ENCODE measurements around the gene MROH8. TPM values are rescaled to one million over a fixed set of nuclear protein-coding genes. Genes with fewer than 3 reads are reported as not detected.

MROH8 gene
- polyA plus RNA-seq, 2 donors: 0.69 to 1.3 TPM

DNA sequence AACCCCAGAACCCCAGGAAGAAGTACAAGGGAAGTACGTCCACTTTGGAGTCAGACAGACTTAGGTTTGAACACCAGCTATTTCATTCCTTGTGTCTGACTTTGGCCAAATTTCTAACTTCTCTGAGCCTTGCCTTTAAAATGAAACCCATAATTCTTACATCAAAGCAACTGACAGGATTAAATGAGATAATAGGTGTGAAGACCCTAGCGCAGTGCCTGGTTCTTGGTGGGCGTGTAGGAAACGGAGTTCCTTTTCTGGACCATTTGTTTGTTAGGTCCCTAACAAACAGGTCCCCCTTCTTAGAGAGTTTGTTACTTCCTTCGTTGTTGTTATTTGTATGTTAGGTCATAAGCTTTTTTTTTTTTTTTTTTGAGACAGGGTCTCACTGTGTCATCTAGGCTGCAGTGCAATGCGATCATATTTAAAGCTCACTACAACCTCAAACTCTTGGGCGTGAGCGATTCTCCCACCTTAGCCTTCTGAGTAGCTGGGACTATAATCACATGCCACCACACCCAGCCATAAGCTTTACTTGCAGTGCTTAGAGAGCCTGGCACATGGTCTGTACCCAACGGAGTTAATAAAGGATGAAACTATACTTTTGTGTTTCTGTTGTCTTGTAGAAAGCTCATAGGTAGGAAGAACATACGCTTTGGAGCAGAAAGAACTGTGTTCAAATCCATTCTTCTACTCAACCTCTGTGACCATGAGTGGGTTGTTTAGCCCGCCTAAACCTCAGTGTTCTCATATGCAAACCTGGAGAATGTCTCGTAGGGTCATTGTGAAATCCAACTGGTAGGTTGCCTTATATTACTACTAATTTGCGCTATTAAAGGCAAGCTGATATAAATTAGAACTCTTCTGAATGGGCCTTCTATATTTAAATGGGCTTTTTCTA lies 21.8 kb upstream of the MROH8 start:
- H3K27ac ChIP-seq (ENCODE audit: low read depth in 2 of 2, low read length in 1 of 2): no peak overlapping the region
- H3K27me3 ChIP-seq (ENCODE audit: control insufficient read depth in 1 of 2, insufficient read depth in 2 of 2, low read length in 2 of 2): no peaks in the 10 kb centered on the region
- peaks cover 0 to 4% of the 10 kb centered on the region in 2 donors for H3K4me1 ChIP-seq (ENCODE audit: control insufficient read depth in 2 of 2, insufficient read depth in 2 of 2, low read length in 1 of 2)
- no peak overlapping the region for H3K4me3 ChIP-seq (ENCODE audit: low read depth in 1 of 2, low read length in 2 of 2)
- H3K9me3 ChIP-seq (ENCODE audit: control insufficient read depth in 2 of 2, insufficient read depth in 1 of 2, low read depth in 1 of 2, low read length in 1 of 2): no peaks in the 10 kb centered on the region
- H3K36me3 ChIP-seq (ENCODE audit: control insufficient read depth in 2 of 2, insufficient read depth in 2 of 2, low read length in 1 of 2): peaks cover 9 to 29% of the 10 kb centered on the region in 2 donors
- 93 to 95% methylated on average over 13 of the region's 13 CpGs for WGBS, 2 donors

DNA sequence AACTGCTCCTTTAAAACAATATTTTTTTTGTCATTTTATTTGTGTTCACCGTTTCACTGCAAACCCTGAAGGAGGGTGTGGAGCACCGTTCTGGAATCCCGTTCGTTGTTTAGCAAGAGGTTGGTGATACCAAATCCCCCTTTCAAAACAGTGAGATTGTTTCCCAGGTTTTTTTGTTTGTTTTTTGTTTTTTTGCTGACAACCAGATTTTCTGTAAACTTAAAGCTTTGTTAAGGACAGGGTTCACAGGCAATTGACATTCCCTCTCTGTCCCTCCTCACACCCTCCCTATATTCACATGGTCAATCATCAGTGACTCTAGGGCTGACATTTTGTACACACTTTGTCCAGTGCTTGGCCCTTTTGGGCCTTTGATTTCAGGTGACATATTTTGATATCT lies 21.0 kb upstream of the MROH8 start:
- H3K4me3 ChIP-seq (ENCODE audit: low read depth in 1 of 2, low read length in 2 of 2): no peak overlapping the region
- H3K27ac ChIP-seq (ENCODE audit: low read depth in 2 of 2, low read length in 1 of 2): no peak overlapping the region
- H3K9me3 ChIP-seq (ENCODE audit: control insufficient read depth in 2 of 2, insufficient read depth in 1 of 2, low read depth in 1 of 2, low read length in 1 of 2): no peaks in the 10 kb centered on the region
- H3K36me3 ChIP-seq (ENCODE audit: control insufficient read depth in 2 of 2, insufficient read depth in 2 of 2, low read length in 1 of 2): peaks cover 9 to 29% of the 10 kb centered on the region in 2 donors
- peaks cover 0 to 4% of the 10 kb centered on the region in 2 donors for H3K4me1 ChIP-seq (ENCODE audit: control insufficient read depth in 2 of 2, insufficient read depth in 2 of 2, low read length in 1 of 2)
- WGBS, 2 donors: 86 to 89% methylated on average over 4 of the region's 4 CpGs
- no peaks in the 10 kb centered on the region for H3K27me3 ChIP-seq (ENCODE audit: control insufficient read depth in 1 of 2, insufficient read depth in 2 of 2, low read length in 2 of 2)

- WGBS, 2 donors: 53 to 71% methylated on average over 16 of the region's 16 CpGs
- H3K27ac ChIP-seq (ENCODE audit: low read depth in 2 of 2, low read length in 1 of 2): no peak overlapping the region
- no peaks in the 10 kb centered on the region for H3K27me3 ChIP-seq (ENCODE audit: control insufficient read depth in 1 of 2, insufficient read depth in 2 of 2, low read length in 2 of 2)
- no peak overlapping the region for H3K4me3 ChIP-seq (ENCODE audit: low read depth in 1 of 2, low read length in 2 of 2)
- H3K36me3 ChIP-seq (ENCODE audit: control insufficient read depth in 2 of 2, insufficient read depth in 2 of 2, low read length in 1 of 2): peaks cover 9 to 19% of the 10 kb centered on the region in 2 donors
- peaks cover 0 to 4% of the 10 kb centered on the region in 2 donors for H3K4me1 ChIP-seq (ENCODE audit: control insufficient read depth in 2 of 2, insufficient read depth in 2 of 2, low read length in 1 of 2)
- no peaks in the 10 kb centered on the region for H3K9me3 ChIP-seq (ENCODE audit: control insufficient read depth in 2 of 2, insufficient read depth in 1 of 2, low read depth in 1 of 2, low read length in 1 of 2)
Observed at GRCh38 chr20:37198932-37199660, 19.7 kb upstream of the MROH8 start.

GRCh38 chr20:37194621-37195417 lies 15.5 kb upstream of the MROH8 start:
- Histone ChIP-seq H3K4me1 (ENCODE audit: control insufficient read depth in 2 of 2, insufficient read depth in 2 of 2, low read length in 1 of 2) (peaks cover 0 to 7% of the 10 kb centered on the region in 2 donors), H3K9me3 (ENCODE audit: control insufficient read depth in 2 of 2, insufficient read depth in 1 of 2, low read depth in 1 of 2, low read length in 1 of 2) (no peaks in the 10 kb centered on the region), H3K27ac (ENCODE audit: low read depth in 2 of 2, low read length in 1 of 2) (no peak overlapping the region), H3K36me3 (ENCODE audit: control insufficient read depth in 2 of 2, insufficient read depth in 2 of 2, low read length in 1 of 2) (peaks cover 4 to 21% of the 10 kb centered on the region in 2 donors), H3K4me3 (ENCODE audit: low read depth in 1 of 2, low read length in 2 of 2) (no peak overlapping the region), H3K27me3 (ENCODE audit: control insufficient read depth in 1 of 2, insufficient read depth in 2 of 2, low read length in 2 of 2) (no peaks in the 10 kb centered on the region)
- WGBS, 2 donors: 50 to 60% methylated on average over 14 of the region's 14 CpGs

DNA sequence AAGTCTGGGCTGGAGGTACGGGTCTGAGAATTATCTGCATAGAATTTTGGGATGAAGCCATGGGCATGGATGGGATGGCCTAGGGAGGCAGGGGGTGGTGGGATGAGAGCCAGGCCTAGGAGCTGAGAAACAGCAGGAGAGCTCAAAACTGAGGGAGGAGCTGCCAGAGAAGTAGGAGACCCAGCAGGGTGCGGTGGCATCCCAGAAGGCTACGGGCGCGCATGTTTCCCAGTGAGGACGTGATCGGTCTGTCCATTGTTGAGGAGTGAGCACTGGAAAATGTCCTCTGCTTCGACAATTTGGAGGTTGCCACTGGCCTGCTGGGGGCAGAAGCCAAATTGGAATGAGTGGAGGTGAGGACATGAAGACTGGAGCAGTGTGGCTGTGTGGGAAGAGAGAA lies 14.5 kb upstream of the MROH8 start:
- Histone ChIP-seq H3K36me3 (ENCODE audit: control insufficient read depth in 2 of 2, insufficient read depth in 2 of 2, low read length in 1 of 2) (peaks cover 0 to 14% of the 10 kb centered on the region in 2 donors), H3K27me3 (ENCODE audit: control insufficient read depth in 1 of 2, insufficient read depth in 2 of 2, low read length in 2 of 2) (no peaks in the 10 kb centered on the region), H3K27ac (ENCODE audit: low read depth in 2 of 2, low read length in 1 of 2) (no peak overlapping the region), H3K4me1 (ENCODE audit: control insufficient read depth in 2 of 2, insufficient read depth in 2 of 2, low read length in 1 of 2) (peaks cover 0 to 3% of the 10 kb centered on the region in 2 donors), H3K4me3 (ENCODE audit: low read depth in 1 of 2, low read length in 2 of 2) (no peak overlapping the region), H3K9me3 (ENCODE audit: control insufficient read depth in 2 of 2, insufficient read depth in 1 of 2, low read depth in 1 of 2, low read length in 1 of 2) (no peaks in the 10 kb centered on the region)
- whole genome bisulfite sequencing, 2 donors: 91 to 94% methylated on average over 8 of the region's 8 CpGs

DNA sequence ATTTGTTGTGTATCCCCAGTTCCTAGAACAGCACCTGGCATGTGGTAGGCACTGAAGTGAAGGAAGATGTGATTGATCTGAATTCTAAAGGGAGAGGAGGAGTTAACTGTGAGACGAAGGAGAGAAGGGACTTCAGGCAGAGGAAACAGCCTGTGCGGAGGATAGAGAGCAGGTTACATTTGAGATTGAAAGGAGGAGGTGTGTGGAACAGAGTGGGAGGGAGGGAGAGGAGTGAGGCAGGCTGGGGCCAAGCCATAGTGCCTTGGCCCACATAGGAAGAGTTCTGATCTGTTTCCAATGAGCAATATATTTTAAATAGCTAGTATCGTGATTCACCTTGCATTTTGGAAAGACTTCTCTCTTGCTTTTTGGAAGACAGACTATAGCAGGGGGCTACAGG lies 13.9 kb upstream of the MROH8 start:
- peaks cover 0 to 14% of the 10 kb centered on the region in 2 donors for H3K36me3 ChIP-seq (ENCODE audit: control insufficient read depth in 2 of 2, insufficient read depth in 2 of 2, low read length in 1 of 2)
- no peaks in the 10 kb centered on the region for H3K27me3 ChIP-seq (ENCODE audit: control insufficient read depth in 1 of 2, insufficient read depth in 2 of 2, low read length in 2 of 2)
- no peak overlapping the region for H3K27ac ChIP-seq (ENCODE audit: low read depth in 2 of 2, low read length in 1 of 2)
- WGBS, 2 donors: 77 to 78% methylated on average over 3 of the region's 3 CpGs
- H3K4me1 ChIP-seq (ENCODE audit: control insufficient read depth in 2 of 2, insufficient read depth in 2 of 2, low read length in 1 of 2): peaks cover 0 to 3% of the 10 kb centered on the region in 2 donors
- H3K9me3 ChIP-seq (ENCODE audit: control insufficient read depth in 2 of 2, insufficient read depth in 1 of 2, low read depth in 1 of 2, low read length in 1 of 2): no peaks in the 10 kb centered on the region
- H3K4me3 ChIP-seq (ENCODE audit: low read depth in 1 of 2, low read length in 2 of 2): no peak overlapping the region

- Histone ChIP-seq H3K36me3 (ENCODE audit: control insufficient read depth in 2 of 2, insufficient read depth in 2 of 2, low read length in 1 of 2) (peaks cover 0 to 17% of the 10 kb centered on the region in 2 donors), H3K27ac (ENCODE audit: low read depth in 2 of 2, low read length in 1 of 2) (no peak overlapping the region), H3K9me3 (ENCODE audit: control insufficient read depth in 2 of 2, insufficient read depth in 1 of 2, low read depth in 1 of 2, low read length in 1 of 2) (no peaks in the 10 kb centered on the region), H3K4me3 (ENCODE audit: low read depth in 1 of 2, low read length in 2 of 2) (no peak overlapping the region), H3K4me1 (ENCODE audit: control insufficient read depth in 2 of 2, insufficient read depth in 2 of 2, low read length in 1 of 2) (peaks cover 0 to 3% of the 10 kb centered on the region in 2 donors), H3K27me3 (ENCODE audit: control insufficient read depth in 1 of 2, insufficient read depth in 2 of 2, low read length in 2 of 2) (no peaks in the 10 kb centered on the region)
- WGBS, 2 donors: 24 to 28% methylated on average over 5 of the region's 5 CpGs
Observed at GRCh38 chr20:37192137-37192854, 12.9 kb upstream of the MROH8 start.

DNA sequence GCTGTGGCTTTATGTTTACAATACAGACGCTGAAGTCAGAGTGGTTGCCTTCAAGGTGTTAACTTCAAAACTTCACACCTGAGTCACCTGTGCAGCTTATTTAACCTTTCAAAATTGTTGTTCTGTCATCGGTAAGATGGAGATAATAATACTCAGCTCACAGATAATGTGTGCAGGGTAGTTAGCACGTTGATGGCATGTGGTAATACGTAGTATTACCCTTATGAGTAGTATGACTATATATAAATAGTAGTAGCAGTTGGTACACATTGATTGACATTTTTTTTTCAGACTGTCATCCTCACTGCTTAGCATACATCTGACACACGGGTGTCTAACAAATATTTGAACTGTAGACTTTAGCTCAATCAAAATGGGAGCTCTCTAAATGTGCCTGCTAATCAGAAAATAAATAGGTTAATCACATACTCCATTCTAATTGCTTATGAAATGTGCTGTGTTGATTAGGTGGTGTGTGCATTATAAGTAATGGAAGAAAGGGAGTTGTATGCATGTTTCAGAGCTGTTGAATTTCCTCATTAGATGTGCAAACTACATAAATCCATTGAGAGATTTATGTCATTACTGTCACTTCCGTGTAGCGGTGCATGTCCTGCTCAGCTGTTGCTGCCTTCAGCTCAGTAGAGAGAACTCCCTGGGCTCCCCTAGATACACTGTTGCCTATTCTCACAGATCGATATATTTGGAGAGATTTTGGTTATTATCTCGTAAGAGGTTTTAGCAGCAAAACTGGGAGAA lies 11.2 kb upstream of the MROH8 start:
- Histone ChIP-seq H3K4me1 (ENCODE audit: control insufficient read depth in 2 of 2, insufficient read depth in 2 of 2, low read length in 1 of 2) (peaks cover 0 to 3% of the 10 kb centered on the region in 2 donors), H3K36me3 (ENCODE audit: control insufficient read depth in 2 of 2, insufficient read depth in 2 of 2, low read length in 1 of 2) (peaks cover 4 to 20% of the 10 kb centered on the region in 2 donors), H3K9me3 (ENCODE audit: control insufficient read depth in 2 of 2, insufficient read depth in 1 of 2, low read depth in 1 of 2, low read length in 1 of 2) (no peaks in the 10 kb centered on the region), H3K27ac (ENCODE audit: low read depth in 2 of 2, low read length in 1 of 2) (no peak overlapping the region), H3K4me3 (ENCODE audit: low read depth in 1 of 2, low read length in 2 of 2) (no peak overlapping the region), H3K27me3 (ENCODE audit: control insufficient read depth in 1 of 2, insufficient read depth in 2 of 2, low read length in 2 of 2) (no peaks in the 10 kb centered on the region)
- 65 to 69% methylated on average over 9 of the region's 9 CpGs for WGBS, 2 donors

Data from esophagus (tissue), 2 donors.